Parathyroid adenoma (tissue), 2 donors: ENCODE data around the gene MPPED1.

Source experiments
- H2AFZ ChIP-seq: fragments of 300-600 bp; sonication (generic); one replicate; pipeline ENCODE4 v1.7.0; 2017; ENCODE audit warnings: antibody characterized with exemption, mild to moderate bottlenecking
- H3K27ac ChIP-seq: fragments of 300-600 bp; sonication (generic); one replicate; pipeline ENCODE4 v1.7.0; 2017
- H3K27me3 ChIP-seq: fragments of 300-600 bp; sonication (generic); one replicate; pipeline ENCODE4 v1.7.0; 2017; ENCODE audit warnings: low read length; ENCODE audit not compliant: control insufficient read depth, insufficient read depth
- H3K36me3 ChIP-seq: fragments of 300-600 bp; sonication (generic); one replicate; pipeline ENCODE4 v1.7.0; 2017; ENCODE audit warnings: low read length; ENCODE audit not compliant: control insufficient read depth, insufficient read depth
- H3K4me1 ChIP-seq: fragments of 300-600 bp; sonication (generic); one replicate; pipeline ENCODE4 v1.7.0; 2017; ENCODE audit warnings: control low read depth
- H3K4me2 ChIP-seq: fragments of 300-600 bp; sonication (generic); one replicate; pipeline ENCODE4 v1.7.0; 2017; ENCODE audit warnings: low read length
- H3K4me3 ChIP-seq: fragments of 300-600 bp; sonication (generic); one replicate; pipeline ENCODE4 v1.7.0; 2017; ENCODE audit warnings: low read depth, low read length
- H3K79me2 ChIP-seq: fragments of 300-600 bp; sonication (generic); one replicate; pipeline ENCODE4 v1.7.0; 2017; ENCODE audit warnings: control low read depth
- H3K9ac ChIP-seq: fragments of 300-600 bp; sonication (generic); one replicate; pipeline ENCODE4 v1.7.0; 2017; ENCODE audit warnings: mild to moderate bottlenecking
- H3K9me3 ChIP-seq: fragments of 300-600 bp; sonication (generic); one replicate; pipeline ENCODE4 v1.7.0; 2017; ENCODE audit warnings: low read length; ENCODE audit not compliant: control insufficient read depth
- TF ChIP-seq, protein P1 (sequence below): fragments of 300-600 bp; sonication (generic); IDR thresholded peaks from one replicate; pipeline ENCODE4 v1.7.0; 2017; ENCODE audit warnings: antibody characterized with exemption, mild to moderate bottlenecking
- donor health status: primary hyperparathyroidism.

MPPED1 gene

GRCh38 chr22:43426816-43427215 is 15.0 kb downstream of the MPPED1 start:
- no peaks in the 10 kb centered on the region for H3K9me3 ChIP-seq
- no peaks in the 10 kb centered on the region for H3K27me3 ChIP-seq
- H3K4me2 ChIP-seq: no peak overlapping the region
- H3K27ac ChIP-seq: no peak overlapping the region
- H2AFZ ChIP-seq: no peak overlapping the region
- TF ChIP-seq, protein P1, sequence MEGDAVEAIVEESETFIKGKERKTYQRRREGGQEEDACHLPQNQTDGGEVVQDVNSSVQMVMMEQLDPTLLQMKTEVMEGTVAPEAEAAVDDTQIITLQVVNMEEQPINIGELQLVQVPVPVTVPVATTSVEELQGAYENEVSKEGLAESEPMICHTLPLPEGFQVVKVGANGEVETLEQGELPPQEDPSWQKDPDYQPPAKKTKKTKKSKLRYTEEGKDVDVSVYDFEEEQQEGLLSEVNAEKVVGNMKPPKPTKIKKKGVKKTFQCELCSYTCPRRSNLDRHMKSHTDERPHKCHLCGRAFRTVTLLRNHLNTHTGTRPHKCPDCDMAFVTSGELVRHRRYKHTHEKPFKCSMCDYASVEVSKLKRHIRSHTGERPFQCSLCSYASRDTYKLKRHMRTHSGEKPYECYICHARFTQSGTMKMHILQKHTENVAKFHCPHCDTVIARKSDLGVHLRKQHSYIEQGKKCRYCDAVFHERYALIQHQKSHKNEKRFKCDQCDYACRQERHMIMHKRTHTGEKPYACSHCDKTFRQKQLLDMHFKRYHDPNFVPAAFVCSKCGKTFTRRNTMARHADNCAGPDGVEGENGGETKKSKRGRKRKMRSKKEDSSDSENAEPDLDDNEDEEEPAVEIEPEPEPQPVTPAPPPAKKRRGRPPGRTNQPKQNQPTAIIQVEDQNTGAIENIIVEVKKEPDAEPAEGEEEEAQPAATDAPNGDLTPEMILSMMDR: no peak
- H3K79me2 ChIP-seq: no peaks in the 10 kb centered on the region
- no peak overlapping the region for H3K4me3 ChIP-seq
- H3K9ac ChIP-seq: no peak overlapping the region
- H3K4me1 ChIP-seq: no peaks in the 10 kb centered on the region
- no peaks in the 10 kb centered on the region for H3K36me3 ChIP-seq

- Histone ChIP-seq H3K4me2 (no peak overlapping the region), H3K9me3 (no peaks in the 10 kb centered on the region), H3K27me3 (no peaks in the 10 kb centered on the region), H3K36me3 (no peaks in the 10 kb centered on the region), H3K79me2 (no peaks in the 10 kb centered on the region), H3K4me3 (no peak overlapping the region), H3K9ac (no peak overlapping the region), H3K4me1 (no peaks in the 10 kb centered on the region), H2AFZ (no peak overlapping the region), H3K27ac (no peak overlapping the region)
- TF ChIP-seq, protein P1: no peak
Measured at GRCh38 chr22:43427296-43428004, 15.6 kb downstream of the MPPED1 start.

- H3K27ac ChIP-seq: no peak overlapping the region
- H3K4me1 ChIP-seq: no peaks in the 10 kb centered on the region
- H3K9me3 ChIP-seq: no peaks in the 10 kb centered on the region
- H3K36me3 ChIP-seq: no peaks in the 10 kb centered on the region
- no peak overlapping the region for H3K4me2 ChIP-seq
- H3K4me3 ChIP-seq: no peak overlapping the region
- TF ChIP-seq, protein P1: no peak
- no peaks in the 10 kb centered on the region for H3K27me3 ChIP-seq
- no peak overlapping the region for H2AFZ ChIP-seq
- no peak overlapping the region for H3K9ac ChIP-seq
- no peaks in the 10 kb centered on the region for H3K79me2 ChIP-seq
Measured at GRCh38 chr22:43428005-43428485, 16.2 kb downstream of the MPPED1 start.

DNA sequence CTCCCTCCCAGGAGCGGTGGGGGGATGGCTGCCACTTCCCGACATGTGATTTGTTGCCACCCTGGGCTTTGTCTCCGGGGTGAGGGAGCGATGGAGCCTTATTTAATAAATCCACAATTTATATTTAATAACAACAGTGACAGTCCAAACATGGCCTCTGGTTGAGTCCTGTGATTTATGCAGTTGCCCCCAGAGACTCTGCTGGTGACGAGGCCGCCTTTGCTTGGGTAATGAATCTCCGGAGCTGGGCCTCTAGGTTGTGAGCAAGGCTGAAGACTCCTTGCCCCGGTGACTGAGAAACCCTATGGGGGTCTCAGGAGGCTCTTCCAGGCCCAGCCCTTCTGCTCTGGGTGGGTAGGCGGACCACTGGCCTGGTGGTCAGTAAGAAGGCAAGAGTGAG is 16.7 kb downstream of the MPPED1 start:
- Histone ChIP-seq H3K9ac (no peak overlapping the region), H3K4me3 (no peak overlapping the region), H2AFZ (no peak overlapping the region), H3K36me3 (no peaks in the 10 kb centered on the region), H3K79me2 (no peaks in the 10 kb centered on the region), H3K27ac (no peak overlapping the region), H3K4me2 (no peak overlapping the region), H3K4me1 (no peaks in the 10 kb centered on the region), H3K27me3 (no peaks in the 10 kb centered on the region), H3K9me3 (no peaks in the 10 kb centered on the region)
- TF ChIP-seq, protein P1: no peak

DNA sequence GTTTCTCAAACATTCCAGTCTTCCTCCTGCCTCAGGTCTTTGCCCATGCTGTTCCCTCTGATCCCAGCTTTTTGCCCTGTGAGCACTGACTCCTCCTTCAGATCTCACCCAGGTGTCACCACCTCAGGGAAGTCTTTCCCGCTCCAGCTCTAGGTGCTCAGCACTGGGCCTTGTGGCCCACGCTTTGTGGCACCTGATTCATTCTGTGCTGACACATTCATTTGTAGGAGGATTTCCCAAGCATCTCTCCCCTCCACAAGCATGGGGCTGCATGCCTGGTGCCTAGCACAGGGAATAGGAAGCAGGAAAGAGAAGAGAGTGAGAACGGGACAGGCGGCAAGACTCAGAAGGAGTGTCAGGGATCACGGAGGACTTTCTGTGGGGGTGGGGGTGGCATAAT is 17.6 kb downstream of the MPPED1 start:
- TF ChIP-seq, protein P1: no peak
- no peak overlapping the region for H3K27ac ChIP-seq
- no peak overlapping the region for H3K4me3 ChIP-seq
- no peaks in the 10 kb centered on the region for H3K79me2 ChIP-seq
- H3K4me1 ChIP-seq: no peaks in the 10 kb centered on the region
- H3K36me3 ChIP-seq: no peaks in the 10 kb centered on the region
- H2AFZ ChIP-seq: no peak overlapping the region
- no peaks in the 10 kb centered on the region for H3K27me3 ChIP-seq
- no peaks in the 10 kb centered on the region for H3K9me3 ChIP-seq
- H3K9ac ChIP-seq: no peak overlapping the region
- H3K4me2 ChIP-seq: no peak overlapping the region
